Measurements from ENCODE around the gene THBS3.
"Not testable (repeated sequence)": the region's sequence is repeated elsewhere in the genome, so short reads cannot be mapped to it uniquely, and the experiment has no call there.

Gene THBS3

DNA sequence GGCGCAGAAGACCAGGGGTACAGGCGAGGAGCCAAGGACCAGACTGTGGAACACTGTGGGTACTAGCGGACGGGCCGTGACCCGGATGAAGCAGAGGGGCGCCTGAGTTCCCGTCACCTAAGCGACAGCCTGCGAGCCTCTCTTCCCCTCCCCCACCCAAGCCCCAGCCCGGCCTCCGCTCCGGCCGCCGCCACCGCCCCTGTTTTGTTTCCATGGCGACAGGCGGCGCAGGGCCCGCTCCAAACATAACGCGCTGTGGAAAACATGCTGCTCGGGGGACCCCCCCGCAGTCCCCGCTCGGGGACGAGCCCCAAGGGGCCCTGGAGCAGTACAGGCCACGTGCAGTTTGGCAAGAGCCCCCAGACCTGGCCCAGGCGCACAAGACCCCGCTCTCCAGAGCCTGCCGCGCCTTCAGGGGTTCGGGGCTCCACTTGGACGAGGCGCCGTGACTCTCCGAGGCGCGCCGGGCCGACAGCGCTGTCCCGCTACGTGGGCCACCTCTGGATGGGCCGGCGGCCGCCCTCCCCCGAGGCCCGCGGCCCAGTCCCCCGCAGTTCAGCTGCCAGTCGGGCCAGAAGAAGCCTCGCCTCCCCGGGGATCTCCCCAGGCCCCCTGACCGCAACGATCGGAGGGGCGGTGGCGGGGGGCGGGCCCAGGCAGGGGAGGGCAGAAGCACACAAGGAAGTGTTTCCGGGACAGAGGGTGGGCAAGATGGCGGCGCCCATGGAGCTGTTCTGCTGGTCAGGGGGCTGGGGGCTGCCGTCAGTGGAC is 1.0 kb upstream of the THBS3 start, which contains the start of gene MTX1:
Gene MTX1 (plus strand): TSS at position 155 of the 771 bp plus-strand sequence. CDS start 110 bp downstream, at position 265.
- DNase-seq (ENCODE audit: extremely low read depth in 1 of 2, low read depth in 1 of 2) = peak; percentile 76 to 81

DNA sequence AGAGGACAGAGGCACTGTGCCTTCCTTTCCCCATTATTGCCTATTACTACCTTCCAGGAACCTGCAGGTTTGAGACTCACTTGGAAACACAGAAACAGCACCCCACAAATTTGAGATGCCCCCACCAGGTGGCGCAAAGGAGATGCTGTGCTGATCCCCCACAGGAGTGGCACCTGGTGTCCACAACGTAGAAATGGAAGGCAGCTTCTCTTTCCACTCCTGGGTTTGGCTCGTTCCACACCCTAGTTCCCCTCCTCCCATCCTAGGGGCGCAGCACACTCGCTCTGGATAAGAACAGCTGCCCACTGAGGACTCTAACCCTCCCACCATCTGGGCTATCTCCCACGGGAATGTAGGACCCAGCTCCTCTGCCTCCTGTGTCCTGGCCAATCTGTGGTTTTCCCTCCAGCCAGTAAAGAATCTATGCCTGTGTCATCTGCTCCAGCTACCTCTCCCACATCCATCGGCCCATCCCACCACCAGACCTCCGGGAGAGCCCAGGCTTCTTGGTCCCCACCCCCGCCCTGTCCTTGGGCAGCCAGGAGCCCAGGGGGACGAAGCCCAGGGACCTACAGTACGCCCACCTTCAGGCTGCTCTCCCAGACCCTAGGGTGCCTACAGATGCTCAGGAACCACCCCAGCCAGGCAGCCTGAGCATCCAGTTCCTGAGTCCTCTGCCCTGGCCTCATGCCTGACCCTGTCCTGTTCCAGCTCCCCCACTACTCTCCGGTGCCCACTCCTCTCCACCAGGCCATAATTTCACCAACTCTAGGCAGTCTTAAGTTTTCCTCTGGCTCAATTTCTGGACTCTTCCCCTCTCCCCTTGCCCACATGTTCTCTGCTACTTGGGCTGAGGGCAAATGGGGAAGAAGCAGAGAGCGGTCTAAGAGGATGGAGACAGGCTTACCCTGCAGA is 549 bp downstream of the THBS3 start:
- DNase-seq (ENCODE audit: extremely low read depth in 1 of 2, low read depth in 1 of 2) = peak; percentile 84 to 87

DNA sequence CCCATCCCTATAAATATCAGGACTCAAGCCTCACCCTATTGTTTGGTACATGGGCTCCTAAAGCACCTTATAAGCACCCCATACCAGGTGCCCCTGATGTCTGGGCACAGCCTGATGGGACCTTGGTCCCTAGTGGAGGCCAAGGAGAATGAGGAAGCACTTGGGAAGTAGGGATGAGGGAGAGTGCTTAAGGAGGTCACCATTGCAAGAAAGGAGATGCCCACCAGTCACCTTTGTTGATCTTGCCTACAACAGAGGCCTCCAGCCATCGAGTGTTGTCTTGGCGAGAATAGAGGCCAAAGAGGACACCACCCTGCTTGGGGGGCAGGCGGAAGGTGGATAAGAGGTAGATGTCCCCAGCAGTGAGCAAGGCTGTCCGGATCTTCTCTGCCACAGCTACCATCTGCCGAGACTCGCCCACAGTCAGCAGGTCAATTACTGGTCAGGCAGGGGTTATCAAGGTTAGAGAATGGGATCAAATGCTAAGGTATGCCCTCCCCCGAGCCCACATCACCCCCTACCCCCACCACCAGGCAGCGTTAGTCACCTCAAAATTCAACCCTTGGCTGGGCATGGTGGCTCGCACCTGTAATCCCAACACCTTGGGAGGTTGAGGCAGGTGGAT is 1.6 kb downstream of the THBS3 start:
- no peak for DNase-seq (ENCODE audit: extremely low read depth in 1 of 2, low read depth in 1 of 2)

DNA sequence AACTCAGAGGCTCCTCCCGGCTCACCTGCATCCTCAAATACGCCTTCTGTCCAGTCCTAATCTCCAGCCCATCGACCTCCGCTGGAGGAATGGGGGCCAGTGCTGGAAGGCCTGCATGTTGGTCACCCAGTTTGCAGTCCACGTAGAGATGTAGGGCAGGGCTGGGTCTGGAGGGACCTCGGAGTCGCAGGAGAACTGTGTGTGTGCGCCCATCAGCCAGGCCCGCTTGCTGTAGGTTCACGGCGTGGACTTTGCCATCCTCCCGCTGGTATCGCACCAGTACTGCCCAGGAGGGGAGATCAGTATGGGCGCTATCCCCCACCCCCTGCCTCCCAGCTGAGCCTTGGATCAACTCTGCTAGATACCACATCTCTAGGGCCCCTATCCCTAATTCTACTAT is 2.7 kb downstream of the THBS3 start:
- DNase-seq (ENCODE audit: extremely low read depth in 1 of 2, low read depth in 1 of 2) = no peak

DNA sequence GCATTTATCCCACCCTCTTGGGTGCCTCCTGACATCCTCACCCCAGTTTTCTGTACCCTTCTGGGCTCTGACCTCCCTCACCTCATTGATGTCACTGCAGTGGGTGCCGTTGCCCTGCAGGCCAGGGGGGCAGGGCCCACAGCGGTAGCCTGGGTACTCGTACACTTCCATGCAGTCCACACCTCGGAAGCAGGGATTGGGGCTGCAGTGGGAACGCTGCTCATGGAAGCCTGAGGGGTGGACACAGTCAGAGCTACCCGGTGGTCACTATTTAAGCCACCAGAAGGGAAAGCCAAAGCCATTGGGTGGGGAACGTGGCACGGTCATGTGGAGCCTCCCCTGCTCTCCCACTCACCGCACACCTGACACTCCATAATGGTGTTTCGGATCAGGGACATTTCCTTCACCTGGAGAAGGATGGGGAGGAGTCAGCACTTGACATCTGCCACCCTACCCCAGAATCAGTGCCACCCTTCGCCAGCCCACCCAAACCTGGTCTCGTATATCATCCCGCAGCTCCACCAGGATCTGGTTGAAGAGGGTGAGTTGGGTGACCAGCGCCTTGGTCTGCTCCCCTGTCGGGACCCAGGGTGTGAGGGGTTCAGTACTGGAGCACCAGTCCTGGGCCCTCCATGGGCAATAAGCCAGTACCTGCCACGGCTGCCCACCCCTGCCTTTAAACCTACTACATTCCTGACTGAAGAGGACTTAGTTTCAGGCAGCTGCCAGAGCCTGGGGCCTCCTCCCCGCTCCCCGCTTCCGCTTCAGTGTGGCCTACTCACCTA is 4.8 kb downstream of the THBS3 start:
- no peak for DNase-seq (ENCODE audit: extremely low read depth in 1 of 2, low read depth in 1 of 2)

DNA sequence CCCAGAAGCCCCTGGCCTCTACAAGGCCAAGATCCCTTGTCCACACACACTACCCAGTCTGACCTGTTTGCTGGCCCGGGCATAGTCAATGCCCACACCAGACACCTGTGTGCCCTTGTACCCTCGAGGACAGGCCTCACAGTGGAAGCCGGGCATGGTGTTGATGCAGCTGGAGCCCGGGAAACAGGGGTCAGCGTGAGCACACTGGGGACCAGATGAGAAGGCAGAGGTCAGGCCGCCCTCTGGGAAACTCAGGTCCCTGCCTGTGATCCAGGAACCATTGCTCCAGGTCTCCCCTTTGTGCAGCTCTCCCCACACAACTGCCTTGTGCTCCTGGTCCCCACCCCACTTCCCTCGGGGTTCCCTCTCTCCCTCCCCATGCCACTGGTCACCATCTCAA is 5.5 kb downstream of the THBS3 start:
- DNase-seq (ENCODE audit: extremely low read depth in 1 of 2, low read depth in 1 of 2) = no peak

DNA sequence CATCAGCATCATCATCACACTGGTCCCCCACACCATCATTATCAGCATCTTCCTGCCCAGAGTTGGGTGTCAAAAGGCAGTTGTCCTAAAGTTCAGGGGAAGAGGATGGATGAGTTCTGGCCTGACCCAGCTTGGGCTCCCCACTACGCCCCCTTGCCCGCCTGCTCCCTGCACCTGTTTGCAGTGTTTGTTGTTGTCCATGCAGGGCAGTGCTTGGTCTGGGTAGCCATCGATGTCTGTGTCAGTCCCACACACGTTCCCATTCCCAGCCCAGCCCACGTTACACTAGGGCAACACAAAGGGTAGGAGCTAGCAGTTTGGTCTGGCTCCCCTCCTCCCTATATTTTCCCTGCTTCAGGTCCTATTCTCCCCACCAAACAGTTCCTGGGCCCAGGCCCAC is 6.8 kb downstream of the THBS3 start:
- DNase-seq (ENCODE audit: extremely low read depth in 1 of 2, low read depth in 1 of 2) = no peak

DNA sequence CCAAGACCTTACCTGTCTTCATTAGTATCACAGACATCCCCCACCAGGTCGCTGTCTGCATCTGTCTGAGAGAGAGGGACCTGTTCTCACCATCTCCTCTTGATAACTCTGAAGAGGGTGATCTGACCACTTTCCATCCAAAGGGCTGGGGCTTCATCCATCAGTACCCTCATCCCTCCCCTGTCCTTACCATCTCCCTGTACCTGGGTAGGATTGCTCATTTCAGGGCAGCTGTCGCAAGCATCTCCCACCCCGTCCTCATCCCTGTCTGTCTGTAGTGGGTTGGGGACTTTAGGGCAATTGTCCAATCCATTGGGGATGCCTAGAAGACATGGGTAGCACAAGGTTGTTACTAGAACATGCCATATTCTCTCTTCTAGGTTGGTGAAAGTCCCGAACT is 7.9 kb downstream of the THBS3 start:
- no peak for DNase-seq (ENCODE audit: extremely low read depth in 1 of 2, low read depth in 1 of 2)

DNA sequence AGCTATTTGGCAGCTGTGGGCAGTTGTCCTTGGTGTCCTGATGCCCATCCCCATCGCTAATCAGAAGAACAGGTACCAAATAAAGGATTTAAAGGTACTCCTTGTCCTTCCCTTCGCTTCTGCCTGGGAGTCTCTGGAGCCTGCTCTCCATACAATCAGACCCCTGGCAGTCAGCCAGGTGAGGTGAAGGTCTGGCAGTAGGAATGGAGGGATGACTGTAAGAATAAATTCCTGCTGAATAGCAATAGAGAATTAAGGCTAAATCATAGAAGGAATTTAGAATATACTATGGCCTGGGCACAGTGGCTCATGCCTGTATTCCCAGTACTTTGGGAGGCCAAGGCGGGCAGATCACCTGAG is 9.2 kb downstream of the THBS3 start:
- no peak for DNase-seq (ENCODE audit: extremely low read depth in 1 of 2, low read depth in 1 of 2)

DNA sequence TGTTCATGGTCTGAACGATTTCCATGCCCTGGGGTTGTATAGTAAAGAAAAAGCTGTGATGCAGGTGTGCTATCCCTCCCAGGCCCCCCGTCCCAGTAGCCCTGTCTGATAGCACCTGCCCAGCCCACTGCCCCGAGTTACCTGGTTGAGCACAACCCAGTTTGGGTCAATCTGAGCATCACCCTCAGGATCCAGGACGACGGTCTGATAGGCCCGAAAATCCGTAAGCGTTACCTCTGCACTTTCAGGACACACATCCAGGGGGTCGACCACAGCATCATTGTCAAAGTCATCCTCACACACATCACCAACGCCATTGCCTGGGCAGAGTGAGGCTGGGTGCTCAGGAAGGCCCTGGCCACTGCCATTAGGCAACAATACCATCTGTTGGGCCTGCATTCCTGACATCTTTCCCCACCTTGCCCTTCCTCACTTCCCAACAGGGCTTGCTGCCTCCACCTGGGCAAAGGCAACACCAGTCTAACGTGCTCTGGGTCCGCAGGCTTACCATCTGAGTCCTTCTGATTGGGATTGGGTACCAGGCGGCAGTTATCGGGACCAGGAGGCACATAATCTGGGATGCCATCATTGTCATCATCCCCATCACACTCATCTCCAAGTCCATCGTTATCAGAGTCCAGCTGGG is 9.7 kb downstream of the THBS3 start:
- no peak for DNase-seq (ENCODE audit: extremely low read depth in 1 of 2, low read depth in 1 of 2)

DNA sequence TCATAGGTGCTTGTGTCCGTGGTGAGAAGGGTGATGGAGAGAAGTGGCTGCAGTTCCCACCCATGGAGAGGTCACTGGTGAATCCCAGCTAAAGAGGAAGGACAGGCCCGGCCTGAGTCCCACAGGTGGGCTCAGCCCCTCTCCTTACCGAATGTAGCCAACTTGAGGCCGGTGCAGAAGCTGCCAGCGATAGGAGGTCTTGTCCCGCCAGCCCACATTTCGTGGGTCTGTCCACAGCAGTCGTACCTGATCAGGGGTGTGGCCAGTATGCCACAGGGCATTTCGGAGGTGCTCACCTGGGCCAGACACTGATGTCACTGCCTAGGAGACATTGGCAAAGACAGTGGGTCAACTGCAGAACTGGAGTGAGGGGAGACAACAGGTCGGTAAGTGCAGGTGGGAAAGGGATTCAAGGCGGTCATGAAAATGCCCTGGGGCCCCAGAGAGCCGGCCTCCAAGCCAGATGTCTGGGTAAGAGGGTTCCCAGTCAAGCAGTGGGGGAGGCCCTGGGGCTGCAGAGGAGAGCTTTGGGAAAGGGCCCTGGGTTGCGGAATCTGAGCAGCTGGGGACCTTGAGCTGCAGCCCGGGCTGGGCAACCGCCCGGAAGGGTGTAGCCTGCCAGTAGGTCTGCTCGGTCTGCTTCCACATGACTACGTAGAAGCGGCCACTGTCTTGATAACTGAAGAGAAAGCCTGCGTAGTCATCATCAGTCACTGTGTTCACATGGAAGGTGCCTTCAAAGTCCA is 10.6 kb downstream of the THBS3 start:
- DNase-seq (ENCODE audit: extremely low read depth in 1 of 2, low read depth in 1 of 2) = no peak

DNA sequence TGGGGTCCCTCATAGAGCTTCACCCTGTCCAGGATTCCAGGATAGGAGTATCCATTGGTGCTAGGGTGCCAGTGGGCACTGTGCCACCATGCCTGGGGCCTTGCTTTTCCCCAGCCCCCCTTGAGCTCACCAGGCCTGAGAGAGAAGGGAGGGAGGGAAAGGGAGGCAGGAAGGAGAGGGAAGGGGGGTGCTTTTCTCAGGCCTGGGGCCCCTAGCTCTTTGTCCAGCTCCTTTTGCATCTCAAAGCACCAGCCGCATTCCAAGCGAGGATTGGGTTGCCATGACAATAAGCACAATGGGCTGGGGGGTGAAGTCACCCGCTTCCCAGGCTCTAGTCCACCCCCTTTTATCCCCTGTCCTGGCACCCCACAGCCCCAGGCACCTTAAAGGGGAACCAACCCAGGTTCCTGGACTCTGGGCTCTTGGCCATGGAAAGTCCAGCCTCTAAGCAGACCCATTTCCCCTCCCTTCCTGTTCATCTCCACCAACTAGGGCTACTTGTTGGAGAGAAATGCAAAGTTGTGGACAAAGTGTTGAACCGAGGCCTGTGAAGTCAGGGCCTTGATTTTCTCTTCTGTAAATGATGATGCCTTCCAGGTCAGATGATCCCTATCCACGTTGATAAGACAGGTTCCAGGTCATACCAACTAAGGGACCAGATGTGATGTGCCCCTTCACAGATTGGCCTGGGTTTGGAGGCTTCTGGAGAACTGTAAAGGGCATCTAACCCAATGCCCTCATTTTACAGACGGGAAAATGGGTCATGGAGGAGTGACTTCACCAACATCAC is 11.4 kb downstream of the THBS3 start:
- no peak for DNase-seq (ENCODE audit: extremely low read depth in 1 of 2, low read depth in 1 of 2)

DNA sequence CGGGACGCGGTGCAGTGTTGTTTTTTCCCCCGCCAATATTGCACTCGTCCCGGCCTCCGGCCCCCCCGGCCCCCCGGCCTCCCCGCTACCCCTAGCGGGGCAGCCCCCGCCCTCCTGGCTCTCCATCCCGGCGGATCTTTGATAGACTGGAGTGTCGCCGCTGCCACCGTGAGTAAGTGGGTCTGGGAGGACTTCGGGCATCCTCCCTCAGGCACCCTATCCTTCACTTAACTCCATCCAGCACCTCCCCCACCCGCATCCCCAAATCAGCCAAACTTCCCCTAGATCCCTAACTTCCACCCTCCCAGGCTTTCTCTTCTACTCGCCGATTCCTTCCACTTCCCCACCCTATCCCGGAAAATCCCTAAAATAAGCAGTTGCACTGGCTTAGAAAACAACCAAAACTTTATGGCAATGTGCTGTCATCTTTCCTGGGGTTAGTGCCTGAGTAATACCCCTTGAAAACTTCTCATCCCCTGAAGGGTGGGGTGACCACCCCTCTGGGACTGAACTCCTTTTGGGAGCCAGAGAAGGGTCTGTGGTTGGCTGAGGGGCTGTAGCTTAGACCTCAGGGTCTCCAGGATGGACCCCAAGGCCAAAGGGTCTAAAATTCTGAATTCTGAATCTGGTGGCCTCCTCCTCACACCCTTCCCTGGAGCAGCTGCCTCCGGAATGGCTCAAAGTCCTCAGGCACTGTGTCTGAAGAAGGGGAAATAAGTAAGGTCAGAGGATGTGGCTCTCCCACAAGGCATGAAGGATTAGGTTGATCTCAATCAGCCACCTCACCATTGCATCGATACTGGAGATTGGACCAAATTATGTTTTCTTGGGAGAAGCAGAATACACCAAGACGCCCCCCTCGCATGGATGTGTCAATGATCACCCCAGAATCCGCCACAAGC is 12.2 kb downstream of the THBS3 start:
- no peak for DNase-seq (ENCODE audit: extremely low read depth in 1 of 2, low read depth in 1 of 2)

DNA sequence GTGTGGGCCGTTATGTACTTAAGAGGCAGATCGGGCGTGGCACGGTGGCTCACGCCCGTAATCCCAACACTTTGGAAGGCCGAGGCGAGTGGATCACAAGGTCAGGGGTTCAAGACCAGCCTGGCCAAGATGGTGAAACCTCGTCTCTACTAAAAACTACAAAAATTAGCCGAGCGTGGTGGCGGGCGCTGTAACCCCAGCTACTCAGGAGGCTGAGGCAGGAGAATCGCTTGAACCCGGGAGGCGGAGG is 13.8 kb downstream of the THBS3 start:
- not testable (repeated sequence) for DNase-seq (ENCODE audit: extremely low read depth in 1 of 2, low read depth in 1 of 2)

DNA sequence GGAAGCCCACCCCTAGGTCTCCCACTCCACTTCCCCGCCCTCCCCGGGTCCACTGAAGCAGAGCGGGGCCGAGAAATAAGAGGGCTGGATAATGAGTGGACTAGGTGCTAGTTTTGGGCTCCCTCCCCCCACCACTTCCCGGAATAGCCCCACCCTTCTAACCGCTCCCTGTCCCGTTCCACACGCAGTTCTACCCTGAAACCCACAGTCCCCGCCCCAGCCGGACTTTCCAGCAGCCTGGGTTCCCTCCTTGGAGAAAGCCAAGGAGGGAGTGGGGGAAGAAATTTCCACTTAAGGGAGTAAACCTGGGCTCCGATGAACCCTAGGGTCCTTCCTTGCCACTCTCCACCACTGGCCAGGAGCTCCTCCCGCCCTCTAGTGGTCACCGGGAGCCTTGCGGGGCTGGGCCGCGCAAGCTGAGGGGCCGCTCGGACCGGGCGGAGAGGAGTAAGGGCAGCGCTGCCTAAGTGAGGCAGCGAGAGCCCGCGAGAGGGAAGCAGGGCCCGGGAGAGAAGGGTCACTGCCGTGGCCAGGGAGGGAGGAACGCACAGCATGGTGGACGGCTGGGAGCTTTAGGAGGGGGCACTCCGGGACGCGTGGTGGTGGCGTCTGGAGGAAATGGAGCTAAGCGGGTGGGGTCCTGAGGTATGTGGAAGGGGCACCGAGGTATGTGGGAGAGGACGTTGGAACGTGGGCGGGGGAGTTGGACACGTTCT is 14.3 kb downstream of the THBS3 start:
- DNase-seq (ENCODE audit: extremely low read depth in 1 of 2, low read depth in 1 of 2) = peak in 1 of 2 donors; percentile 47

DNA sequence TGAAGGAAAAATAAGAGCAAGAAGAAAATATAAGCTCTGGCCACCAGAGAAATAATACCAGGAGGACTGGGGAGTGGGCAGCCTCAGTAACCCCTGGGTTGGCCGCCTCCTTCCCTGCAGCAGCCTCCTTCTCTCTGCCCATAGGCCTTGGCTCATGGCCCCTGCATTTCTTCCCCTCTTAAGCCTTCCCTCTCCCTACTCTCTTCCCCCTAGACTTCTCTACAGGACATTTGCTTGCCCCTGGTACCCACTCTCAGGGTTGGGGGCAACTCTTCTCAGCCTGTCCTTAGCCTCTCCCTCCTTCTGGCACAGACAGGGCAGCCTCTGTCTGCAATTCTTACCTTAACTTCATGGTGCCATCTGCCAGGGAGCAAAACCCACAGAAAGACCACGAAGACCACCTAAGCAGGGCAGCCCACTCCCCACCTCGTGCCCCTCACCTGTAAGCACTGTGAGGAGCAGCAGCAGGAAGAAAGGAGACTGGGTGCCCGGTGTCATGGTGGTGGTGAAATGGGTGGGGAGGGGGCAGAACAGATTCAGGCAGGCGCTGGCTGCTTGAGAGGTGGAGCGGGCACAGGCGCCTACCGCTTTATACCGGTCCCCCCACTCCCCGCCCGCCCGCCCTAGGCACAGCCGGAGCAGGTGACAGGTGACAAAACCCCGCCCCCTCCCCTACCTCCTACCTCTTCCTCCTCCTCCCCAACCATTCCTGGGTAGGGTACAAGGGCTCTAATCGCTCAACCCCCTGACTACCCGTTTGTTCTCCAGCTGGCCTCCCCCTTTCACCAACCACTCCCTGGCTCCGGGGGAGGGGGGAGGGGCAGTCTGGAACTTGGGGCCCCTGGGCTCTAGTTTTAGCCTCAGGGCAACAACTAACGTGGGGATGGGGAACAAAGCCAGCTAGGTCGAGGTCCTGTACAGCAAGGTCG is 15.1 kb downstream of the THBS3 start:
- DNase-seq (ENCODE audit: extremely low read depth in 1 of 2, low read depth in 1 of 2) = no peak

Data from activated CD8-positive, alpha-beta memory T cell treated with anti-CD3 and anti-CD28 coated beads for 1 hour (primary cell).